Activated gamma-delta T cell (primary cell): ENCODE data around the gene CHTF18.
"Not testable (repeated sequence)": the region's sequence is repeated elsewhere in the genome, so short reads cannot be mapped to it uniquely, and the experiment has no call there.

Source experiments
- DNase-seq: peaks from one replicate; lab custom pipeline; 2025; lab: John Stamatoyannopoulos, UW
- total RNA-seq, 2 donors: gene quantifications; one replicate each; lab custom pipeline; 2026; lab: John Stamatoyannopoulos, UW

CHTF18 gene
- total RNA-seq: 50.8 to 75.5 reads per million in 2 donors

DNA sequence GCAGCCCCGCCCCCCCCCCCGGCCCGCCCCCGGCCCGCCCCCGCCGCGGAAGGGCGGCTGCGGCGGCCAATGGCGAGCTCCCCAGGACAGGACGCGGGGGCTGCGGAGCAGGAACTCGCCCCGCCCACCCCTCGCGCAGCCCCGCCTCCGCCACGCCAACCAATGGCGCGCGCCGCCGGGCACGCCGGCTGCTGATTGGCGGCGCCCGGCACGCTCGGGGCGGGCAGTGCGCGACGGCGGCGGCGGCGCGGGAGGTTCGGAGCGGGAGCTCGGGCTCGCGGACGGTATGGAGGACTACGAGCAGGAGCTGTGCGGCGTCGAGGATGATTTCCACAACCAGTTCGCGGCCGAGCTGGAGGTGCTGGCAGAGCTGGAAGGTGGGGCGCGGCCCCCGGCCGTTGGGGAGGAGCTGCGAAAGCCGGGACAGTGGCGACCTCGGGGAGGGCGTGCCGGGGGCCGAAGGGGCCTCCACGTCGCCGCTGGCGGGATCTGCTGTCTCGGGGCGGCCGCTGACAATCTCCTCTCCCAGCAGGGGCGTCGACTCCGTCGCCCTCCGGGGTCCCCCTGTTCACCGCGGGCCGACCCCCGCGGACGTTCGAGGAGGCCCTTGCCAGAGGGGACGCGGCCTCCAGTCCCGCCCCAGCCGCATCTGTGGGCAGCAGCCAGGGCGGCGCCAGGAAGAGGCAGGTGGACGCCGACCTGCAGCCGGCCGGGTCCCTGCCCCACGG lies at the start of gene CHTF18:
Gene CHTF18 (plus strand): TSS at position 222 of the 728 bp plus-strand sequence. CDS start 65 bp downstream, at position 287.
- peak; percentile 94 for DNase-seq

GRCh38 chr16:739560-740458 lies 48.6 kb upstream of the CHTF18 start:
- no peak for DNase-seq

DNA sequence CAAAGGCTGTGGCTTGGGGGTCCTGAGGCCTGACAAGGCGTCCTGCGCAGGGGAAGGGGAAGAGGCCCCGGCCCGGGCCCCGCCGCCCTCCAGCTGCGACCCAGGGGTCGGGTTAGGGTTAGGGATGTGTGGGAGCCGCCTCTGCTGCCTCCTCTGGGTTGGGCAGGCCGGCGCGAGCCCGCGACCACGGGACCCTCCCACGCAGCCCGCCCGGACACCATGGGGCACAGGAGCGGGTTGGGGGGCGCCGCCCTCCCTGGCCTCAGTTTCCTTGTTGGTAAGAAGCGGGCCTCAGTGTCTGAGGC lies 48.0 kb upstream of the CHTF18 start:
- DNase-seq: no peak

- DNase-seq: peak; percentile 89
These were observed 47.5 kb upstream of the CHTF18 start, which contains the start of gene CIAO3 for GRCh38 chr16:740764-741505. CIAO3 (minus strand) TSS chr16:740997; CDS start chr16:740985, 12 bp downstream.

DNA sequence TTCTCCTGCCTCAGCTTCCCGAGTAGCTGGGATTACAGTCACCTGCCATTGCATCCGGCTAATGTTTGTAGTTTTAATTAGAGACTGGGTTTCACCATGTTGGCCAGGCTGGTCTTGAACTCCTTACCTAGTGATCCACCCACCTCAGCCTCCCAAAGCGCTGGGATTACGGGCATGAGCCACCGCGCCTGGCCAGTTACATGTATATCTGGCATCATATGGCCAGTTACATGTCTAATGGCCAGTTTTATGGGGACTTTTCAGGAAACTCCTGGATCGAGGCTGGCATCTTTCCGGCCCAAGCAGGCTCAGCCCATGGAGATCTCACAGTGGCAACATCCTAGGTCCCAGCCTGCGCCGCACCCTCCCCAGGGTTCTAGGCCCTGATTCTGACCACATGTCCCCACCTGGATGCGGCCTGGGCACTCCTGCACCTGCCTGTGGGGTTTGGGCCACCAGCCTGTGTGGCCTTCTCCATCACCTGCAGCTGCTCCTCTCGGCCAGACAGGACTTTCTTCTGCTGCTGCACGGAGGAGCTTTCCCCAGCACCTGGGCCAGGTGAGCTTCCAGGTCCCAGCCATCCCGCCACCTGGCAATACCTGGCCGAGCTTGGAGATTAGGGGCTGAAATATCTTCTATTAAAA lies 46.3 kb upstream of the CHTF18 start:
- DNase-seq: no peak

DNA sequence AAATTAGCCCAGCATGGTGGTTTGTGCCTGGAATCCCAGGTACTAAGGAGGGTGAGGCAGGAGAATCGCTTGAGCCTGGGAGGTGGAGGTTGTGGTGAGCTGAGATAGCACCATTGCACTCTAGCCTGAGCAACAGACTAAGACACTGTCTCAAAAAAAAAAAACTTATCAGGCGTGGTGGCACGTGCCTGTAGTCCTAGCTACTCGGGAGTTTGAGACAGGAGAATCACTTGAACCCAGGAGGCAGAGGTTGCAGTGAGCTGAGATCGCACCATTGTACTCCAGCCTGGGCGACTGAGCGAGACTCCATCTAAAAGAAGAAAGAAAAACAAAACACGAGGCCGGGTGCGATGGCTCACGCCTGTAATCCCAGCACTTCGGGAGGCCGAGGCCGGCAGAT lies 45.5 kb upstream of the CHTF18 start:
- not testable (repeated sequence) for DNase-seq

GRCh38 chr16:743794-744500 lies 44.5 kb upstream of the CHTF18 start:
- no peak for DNase-seq

- DNase-seq: no peak
These were observed 42.7 kb upstream of the CHTF18 start for GRCh38 chr16:745739-746138.

GRCh38 chr16:746637-747036 lies 41.8 kb upstream of the CHTF18 start:
- DNase-seq: no peak

- DNase-seq: no peak
These were observed 40.3 kb upstream of the CHTF18 start for GRCh38 chr16:747978-748746.

DNA sequence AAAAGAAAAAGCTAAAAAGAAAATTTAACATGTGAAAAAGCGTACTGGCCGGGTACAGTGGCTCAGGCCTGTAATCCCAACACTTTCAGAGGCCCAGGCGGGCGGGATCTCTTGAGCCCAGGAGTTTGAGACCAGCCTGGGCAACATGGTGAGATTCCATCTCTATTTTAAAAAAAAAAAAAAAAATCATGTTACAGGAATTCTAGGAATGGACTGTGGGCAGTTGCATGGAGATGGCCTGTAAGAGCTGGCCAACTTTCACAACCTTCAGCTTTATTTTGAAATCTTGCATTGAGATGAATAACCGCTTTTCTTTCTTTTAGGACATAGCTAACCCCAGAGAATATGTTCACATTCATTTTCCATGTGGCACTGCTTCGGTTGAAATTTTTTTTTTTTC lies 39.4 kb upstream of the CHTF18 start:
- DNase-seq: no peak

DNA sequence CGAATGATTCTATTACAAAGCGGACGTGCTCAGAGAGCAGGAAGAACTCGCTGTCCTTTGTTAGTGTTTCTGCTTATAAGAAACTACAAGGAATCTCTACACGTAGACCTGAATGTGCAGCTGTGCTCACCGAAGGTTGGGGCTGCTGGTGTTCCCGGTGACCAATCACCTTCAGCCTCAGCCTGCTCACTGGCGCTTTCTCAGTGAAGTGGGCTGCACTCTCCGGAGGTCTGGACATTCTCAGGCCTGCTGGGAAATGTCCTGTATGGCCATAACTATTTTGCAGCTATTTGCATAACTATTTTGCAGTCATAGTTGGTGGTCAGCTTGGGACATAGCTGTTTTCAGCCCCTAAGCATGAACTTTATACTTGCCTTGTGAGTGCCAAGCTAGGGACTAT lies 37.9 kb upstream of the CHTF18 start:
- no peak for DNase-seq

DNA sequence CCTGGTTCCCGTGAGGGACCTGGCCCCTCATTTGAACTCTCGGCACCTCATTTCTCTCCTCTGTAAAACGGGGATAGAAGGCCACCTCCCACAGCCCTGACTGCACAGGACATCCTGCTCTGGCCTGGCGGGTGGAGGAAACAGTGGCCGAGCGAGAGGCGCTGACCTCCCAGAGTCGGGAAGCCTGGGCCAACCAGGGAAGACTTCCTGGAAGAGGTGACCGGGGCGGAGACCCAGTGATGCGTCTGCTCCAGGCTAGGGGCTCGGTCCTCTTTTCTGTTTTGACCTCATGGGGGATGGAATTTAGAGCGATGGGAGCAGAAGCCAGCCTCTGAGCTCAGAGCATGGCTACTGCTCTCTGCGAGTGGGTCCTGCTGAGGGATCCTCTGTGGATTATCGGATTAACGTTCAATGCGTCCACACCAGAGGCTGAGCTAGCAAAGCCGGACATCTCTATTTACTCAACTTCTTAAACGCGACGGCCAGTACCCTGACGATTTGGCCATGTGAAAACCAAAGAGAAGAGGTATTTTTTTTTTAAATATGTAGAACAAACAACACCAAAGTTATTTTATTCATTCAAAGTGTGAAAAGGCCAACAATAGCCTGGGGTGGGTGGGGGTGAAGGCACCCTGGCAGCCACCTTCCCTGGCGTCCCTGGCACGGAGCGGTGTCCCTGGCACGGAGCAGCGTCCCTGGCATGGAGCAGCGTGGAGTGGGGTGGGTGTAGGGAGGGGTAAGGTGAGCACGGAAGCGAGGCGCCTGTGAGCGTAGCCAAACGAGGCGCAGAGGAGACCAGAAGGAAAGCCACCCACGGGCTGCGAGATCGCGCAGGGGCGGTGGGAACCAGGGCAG lies 37.0 kb upstream of the CHTF18 start:
- DNase-seq: no peak

GRCh38 chr16:752007-752312 lies 36.5 kb upstream of the CHTF18 start:
- DNase-seq: no peak

DNA sequence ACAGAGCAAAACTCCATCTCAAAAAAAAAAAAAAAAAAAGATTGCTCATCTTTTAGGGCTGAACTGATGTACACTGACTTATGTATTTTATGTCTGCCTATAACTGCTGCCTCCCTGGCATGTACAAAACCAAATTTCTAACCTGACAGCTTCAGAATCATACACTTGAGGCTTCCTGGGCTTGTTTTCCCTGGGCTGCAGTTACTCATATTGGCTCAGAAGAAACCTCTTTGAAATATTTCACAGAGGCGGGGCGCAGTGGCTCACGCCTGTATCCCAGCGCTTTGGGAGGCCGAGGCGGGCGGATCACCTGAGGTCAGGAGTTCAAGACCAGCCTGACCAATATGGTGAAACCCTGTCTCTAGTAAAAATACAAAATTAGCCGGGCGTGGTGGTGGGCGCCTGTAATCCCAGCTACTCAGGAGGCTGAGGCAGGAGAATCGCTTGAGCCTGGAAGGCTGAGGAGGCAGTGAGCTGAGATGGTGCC lies 34.3 kb upstream of the CHTF18 start:
- not testable (repeated sequence) for DNase-seq

GRCh38 chr16:754656-755055 lies 33.8 kb upstream of the CHTF18 start:
- DNase-seq: no peak

GRCh38 chr16:756428-756827 lies 32.0 kb upstream of the CHTF18 start:
- no peak for DNase-seq

DNA sequence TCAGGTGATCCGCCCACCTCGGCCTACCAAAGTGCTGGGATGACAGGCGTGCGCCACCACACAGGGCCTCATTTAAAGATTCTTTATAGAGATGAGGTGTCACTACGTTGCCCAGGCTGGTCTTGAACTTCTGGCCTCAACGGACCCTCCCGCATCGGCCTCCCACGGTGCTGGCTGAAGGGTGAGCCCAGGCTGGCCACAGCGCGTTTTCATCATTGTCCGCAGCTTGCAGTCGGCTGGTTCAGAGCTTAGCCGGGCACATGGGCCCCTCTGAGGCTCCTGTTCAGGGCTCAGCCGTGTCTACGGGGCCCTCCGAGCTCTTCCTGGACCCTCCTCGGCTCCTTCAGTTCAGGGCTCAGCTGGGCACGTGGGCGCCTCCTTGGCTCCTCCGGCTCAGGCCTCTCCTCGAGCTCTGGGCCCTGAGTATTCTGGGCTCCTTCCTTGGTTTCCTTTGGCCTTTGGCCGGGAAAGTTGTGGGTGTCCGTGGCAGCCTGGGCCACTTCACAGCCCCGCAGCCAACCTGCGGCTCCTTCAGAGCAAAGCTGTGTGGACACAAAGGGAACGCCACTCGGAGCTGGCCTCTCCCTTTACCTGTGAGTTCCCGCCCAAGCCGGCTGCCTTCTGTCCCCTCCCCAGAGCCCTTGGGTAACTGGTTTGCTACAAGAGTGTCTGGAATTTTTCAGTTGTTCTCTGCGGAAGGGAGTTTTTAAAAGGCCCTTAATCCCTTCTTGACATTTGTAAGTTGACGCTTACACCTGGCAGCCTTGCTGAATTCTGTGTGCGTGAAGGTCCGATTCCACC lies 29.1 kb upstream of the CHTF18 start:
- no peak for DNase-seq

- no peak for DNase-seq
These were observed 28.4 kb upstream of the CHTF18 start for GRCh38 chr16:760065-760464.
